SK-N-MC (cell line): ENCODE data around the gene ARNT2.

Source experiments
- EZH2 ChIP-seq: fragments of 200-600 bp; sonication (generic); IDR thresholded peaks from one replicate; pipeline ENCODE4 v1.6.1; 2017; ENCODE audit warnings: antibody characterized with exemption
- POLR2AphosphoS5 ChIP-seq: IDR thresholded peaks from 2 replicates; pipeline ENCODE4 v1.6.1; 2012; ENCODE audit warnings: mild to moderate bottlenecking, low read depth, low read length, borderline replicate concordance

- TF ChIP-seq EZH2, result no peak
- no peak for TF ChIP-seq POLR2AphosphoS5
Observed at GRCh38 chr15:80416702-80417101, 12.5 kb downstream of the ARNT2 start.
